HG03103 (cell line): ENCODE results near the gene DEDD2.
"Not testable (repeated sequence)": the region's sequence is repeated elsewhere in the genome, so short reads cannot be mapped to it uniquely, and the experiment has no call there.

ENCODE experiments used
- ATAC-seq: cut with Tn5 transposase; IDR thresholded peaks from one replicate; pipeline ENCODE4 v1.9.1; 2021; ENCODE audit warnings: low read depth; ENCODE audit not compliant: unreplicated experiment

DEDD2 gene, protein sequence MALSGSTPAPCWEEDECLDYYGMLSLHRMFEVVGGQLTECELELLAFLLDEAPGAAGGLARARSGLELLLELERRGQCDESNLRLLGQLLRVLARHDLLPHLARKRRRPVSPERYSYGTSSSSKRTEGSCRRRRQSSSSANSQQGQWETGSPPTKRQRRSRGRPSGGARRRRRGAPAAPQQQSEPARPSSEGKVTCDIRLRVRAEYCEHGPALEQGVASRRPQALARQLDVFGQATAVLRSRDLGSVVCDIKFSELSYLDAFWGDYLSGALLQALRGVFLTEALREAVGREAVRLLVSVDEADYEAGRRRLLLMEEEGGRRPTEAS

DNA sequence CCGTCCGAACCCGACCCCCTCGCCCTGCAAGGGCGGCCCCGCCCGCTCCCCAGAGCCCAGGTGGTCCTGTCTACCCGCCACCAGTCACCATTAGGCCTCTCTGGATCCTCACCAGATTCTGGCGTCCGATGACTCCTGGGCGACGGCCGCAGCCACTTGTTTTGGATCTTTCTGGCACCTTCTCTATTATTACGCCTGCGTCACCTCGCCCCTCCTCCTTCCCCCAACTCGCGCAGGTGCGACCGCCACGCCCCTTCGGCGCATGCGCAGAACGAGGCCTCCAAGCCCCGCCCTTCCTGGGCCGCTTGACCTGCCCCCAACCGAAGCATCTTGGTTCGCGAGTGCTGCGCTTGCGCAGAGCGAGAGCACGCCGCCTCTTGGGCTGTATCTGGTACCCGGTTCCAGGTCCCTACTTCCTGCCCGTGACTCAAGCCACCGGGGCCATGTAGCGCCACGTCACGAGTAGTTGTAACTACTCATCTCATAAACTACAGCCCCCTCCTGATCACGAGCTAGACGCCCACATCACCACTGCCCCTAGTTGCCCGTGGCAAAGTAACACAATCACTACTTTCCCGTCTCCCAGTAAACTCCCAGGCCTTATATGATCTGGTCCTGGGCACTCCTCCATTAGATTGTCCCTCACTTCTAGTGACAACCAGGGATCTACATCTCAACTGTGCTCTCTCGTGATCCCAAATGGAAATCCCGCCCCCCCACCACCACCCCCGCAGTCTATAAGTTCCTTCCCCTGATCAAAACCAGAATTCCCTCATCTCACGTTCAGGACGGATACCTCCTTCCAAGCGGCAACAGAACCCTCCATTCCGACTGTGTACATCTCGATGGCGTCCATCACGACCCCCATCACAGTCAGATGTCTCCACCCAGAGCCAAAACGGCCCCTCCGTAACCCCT is at the start of gene DEDD2:
DEDD2 (minus strand) TSS at position 158 of the 918 bp plus-strand sequence. CDS start 670 bp downstream, outside the sequence.
- ATAC-seq, result peak; percentile 53

DNA sequence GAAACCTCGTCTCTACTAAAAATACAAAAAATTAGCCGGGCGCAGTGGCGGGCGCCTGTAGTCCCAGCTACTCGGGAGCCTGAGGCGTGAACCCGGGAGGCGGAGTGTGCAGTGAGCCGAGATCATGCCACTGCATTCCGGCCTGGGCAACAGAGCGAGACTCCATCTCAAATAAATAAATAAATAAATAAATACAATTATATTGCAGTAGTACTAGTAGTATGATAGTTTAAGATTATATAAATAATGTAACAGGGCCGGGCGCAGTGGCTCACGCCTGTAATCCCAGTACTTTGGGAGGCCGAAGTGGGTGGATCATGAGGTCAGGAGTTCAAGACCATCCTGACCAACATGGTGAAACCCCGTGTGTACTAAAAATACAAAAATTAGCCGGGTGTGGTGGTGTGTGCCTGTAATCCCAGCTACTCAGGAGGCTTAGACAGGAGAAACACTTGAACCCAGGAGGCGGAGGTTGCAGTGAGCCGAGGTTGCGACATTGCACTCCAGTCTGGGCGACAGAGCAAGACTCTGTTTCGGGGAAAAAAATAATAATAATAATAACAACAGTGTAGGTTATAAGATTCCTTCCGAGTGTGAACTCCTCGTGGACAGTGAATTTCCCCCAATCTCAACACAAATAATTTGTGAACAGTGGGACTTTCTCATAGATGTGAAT is 49.6 kb upstream of the DEDD2 start:
- ATAC-seq, result not testable (repeated sequence)

DNA sequence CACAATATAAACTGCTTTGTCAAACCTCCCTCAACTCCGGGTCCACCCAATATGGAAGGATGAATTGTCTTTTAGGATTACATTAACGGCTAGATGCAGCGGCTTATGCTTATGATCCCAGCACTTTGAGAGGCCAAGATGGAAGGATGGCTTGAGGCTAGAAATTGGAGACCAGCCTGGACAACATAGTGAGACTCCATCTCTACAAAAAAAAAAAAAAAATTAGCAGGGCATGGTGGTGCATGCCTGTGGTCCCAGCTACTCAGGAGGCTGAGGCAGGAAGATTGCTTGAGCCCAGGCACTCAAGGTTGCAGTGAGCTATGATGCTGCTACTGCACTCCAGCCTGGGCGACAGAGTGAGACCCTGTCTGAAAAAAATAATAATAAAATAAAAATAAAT is 48.6 kb upstream of the DEDD2 start:
- not testable (repeated sequence) for ATAC-seq

DNA sequence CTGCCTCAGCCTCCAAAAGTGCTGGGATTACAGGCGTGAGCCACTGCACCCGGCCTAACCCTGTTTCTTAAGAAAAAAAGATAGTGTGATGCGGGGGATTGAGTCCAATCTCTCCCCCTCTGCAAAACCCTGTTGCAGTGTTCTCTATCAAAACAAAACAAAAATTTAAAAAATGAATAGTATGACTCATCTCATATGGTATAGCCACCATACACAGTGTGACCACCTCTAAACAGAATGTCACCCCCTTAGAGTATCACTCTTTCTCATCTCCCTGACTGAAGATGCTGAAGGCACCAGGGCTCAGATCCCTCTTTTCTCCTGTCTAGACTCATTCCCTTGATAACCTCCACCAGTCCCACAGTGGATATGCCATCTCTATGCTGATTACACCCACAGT is 44.3 kb upstream of the DEDD2 start:
- no peak for ATAC-seq

DNA sequence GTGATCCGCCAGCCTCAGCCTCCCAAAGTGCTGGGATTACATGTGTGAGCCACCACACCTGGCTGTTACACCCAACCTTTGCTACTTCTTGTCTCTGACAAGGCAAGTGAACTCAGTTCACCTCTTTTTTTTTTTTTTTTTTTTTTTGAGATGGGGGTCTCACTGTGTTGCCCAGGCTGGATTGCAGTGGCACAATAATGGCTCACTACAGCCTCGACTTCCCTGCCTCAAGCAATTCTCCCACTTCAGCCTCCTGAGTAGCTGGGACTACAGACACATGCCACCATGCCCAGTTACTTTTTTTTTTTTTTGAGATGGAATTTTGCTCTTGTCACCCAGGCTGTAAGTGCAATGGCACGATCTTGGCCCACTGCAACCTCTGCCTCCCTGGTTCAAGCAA is 40.4 kb upstream of the DEDD2 start:
- not testable (repeated sequence) for ATAC-seq

DNA sequence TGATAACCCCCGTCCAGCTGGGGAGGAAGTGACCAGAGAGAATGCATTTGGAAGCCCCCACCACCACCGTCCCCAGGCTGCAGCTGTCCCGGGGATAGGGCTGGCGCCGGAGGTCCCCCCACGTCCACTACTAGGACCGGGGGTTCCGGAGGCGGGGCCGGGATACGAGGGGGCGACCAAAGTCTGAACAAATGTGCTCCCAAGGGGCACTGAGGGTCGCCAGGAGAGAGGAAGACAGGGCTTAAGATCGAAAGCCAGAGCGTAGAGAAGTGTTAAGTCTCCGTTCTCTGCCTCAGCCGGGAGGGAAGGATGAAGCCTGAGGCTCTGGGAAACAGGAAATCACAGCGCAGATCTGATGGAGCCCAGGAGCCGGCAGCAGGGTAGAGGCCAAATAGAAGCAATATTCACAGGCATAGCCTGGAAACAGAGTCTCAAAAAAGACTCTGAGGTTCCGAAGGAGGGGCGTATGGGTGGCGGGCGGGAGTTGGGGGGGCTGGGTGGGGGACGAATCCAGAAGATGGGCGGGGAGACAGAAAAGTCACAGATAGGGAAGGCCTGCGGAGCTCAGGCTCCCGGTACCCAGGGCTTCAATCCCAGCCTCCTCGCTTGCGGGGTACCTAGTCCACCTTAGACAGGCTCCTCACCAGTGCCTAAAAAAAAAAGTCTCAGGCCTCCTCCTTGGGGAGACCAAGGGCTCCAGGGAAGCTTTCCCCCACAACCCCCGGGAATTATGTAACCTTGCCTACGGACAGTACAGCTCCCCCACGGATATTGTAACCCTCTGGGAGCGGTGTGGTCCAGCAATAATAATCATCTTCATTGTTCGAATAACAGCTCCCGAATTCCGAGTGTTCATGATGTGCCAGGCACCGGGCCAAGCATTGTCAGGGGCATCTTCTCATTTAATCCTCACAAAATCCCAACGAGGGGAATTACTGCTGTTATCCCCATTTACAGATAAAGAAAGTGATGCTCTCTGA is 38.6 kb upstream of the DEDD2 start:
- ATAC-seq, result no peak

DNA sequence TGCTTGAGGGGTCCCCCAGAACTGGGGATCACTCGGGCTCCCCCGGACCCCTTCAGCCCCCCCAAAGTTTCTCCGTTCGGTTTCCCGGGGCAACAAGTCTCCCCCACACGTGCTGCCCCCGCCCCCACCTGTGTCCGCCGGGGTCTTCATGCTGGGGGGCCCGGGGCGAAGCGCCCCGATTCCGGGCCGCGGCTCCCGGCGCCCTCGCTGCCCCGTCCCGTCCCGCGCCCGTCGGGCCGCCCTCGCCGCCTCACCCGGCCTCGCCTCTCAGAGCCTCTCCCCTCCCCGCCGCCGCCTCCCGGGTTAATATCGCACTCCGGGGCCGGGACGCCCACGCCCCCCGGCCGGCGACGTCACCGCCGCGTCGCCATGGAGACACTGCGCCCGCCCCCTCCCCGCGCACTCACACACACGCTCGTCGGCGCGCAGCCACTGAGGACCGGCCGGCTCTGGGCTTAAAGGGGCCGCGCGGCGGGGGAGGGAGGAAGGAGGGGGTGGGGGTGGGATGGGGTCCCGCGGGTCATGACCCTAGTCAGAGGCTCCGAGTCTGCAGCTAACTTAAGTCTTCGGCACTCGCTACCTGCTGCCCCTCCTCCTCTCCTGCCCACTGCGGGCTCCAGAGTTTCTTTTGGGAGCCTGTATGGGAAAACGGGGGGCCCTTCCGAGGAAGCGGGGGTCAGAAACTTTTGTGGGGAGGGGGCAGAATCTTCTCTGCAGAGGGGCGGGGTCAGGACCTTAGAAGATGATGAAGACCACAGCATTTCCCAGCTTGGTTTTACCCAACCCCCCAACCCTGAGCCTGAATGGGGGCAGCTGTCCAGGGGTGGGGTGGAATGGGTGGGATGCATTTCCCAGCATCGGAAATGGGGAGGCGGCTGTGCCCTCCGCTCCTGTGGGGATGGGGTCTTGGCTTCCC is 37.6 kb upstream of the DEDD2 start, which contains the start of gene ERF:
ERF (minus strand) TSS at position 279 of the 916 bp plus-strand sequence; CDS start at position 150, 129 bp downstream.
- ATAC-seq, result peak; percentile 39

DNA sequence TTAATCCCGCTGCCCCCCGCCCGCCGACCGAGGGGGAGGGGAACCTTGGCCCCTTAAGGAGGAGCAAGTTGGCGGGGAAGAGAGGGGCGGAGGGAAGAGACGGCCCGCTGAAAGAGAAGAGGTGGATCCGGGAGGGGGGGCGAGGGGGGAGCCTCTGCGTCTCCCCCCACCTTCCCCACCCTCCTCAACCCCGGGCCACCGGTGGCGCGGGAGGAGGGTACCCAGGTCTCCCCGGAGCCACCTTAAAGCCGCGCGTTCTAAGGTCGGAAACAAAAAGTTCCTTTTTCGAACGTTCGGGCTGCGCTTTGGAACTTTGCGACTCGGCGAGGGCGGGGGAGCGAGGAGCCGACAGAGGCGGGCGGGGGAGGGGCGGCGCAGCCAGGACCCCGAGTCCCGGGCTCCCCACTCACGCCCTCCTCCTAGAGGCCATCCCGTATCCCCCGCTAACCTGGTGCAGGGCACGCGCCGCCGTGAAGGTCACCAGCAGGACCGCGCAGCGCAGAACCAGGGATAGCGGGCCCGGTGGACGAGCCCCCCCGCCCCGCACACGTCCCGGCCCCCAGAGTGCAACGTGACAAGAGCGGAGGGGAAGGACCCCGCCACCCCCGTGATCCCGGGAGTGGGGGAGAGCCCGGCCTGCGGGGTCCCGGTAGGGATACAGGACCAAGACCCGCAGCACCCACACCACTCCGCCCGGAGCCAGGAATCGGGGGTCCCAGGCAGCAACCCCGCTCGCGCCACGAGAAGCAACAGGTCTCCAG is 36.8 kb upstream of the DEDD2 start:
- ATAC-seq, result no peak

DNA sequence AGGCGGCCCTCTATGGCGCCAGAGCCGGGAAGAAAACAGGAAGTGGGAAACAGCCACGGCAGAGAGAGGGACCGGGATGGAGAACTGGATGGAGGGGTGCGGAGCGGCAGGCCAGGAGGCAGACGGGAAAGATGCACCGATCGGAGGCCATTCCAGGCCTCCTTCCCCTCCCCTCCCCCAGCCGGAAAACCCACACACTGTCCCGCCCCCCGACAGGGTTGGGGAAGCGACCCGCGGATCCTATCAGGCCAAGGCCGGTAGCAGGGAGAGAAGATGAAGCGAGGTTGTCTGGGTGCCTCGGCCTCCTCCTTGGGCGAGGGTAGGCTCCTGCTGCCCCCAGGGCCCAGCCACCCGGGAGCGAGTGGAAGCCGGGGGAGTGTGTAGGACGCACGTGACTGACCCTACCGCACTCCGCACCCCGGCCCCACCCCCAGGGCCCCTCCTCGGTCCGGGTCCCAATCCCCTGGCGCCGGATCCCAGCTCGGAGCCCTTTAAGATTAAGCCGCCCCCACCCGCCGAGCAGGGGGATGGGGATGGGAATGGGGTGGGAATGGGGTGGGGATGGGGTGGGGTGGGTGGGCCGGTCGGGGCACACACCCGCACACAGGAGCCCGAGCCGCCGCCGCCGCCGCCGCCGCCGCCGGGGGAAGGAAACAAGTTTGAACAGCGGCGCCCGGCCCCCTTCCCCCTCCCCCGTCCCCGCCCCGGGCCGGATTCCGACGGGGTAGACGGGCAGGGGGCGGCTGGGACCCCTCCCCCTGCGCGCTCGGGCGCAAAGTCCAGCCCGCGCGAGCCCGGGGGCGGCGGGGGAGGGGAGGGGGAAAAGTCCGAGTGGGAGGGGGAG is 36.0 kb upstream of the DEDD2 start:
- no peak for ATAC-seq

DNA sequence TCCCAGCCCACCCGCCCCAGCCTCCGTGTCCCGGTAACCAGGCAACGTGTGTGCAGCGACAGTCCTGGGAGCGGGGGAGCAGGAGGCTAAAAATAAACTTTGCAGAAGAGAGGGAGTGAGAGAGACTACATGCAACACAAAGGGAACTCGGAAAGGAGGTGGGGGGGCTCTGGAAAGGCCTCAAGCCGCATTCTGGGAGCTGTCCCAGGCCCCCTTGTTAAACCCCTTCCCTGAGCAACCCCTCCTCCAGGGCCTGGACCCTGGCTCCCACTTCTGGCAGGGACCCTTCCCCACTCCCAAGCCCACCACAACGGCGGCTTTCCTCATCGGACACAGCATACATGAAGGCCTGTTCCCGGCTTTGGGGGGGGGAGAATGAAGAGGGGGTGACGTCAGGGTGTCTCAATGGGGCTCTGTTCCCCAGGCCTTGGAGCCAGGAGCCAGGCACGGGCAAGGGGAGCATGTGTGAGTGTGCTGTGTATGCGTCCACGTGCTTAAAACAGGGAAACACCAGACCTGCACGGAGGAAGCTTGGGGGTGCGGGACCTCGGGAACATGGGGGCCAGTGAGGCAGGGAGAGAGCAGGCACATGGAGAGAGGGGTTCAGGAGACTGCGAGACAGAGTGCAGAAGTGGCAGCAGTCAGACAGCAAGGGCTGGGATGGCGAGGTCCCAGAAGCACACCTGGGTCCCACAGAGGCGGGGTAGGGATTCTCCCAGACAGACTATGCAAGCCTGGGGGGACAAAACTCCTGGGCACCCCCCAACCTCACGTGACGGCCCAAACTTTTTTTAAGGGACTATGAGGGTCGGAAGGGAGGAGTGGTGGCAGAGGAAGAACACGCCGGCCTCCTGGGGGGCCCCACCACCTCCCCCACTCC is 35.1 kb upstream of the DEDD2 start:
- no peak for ATAC-seq

DNA sequence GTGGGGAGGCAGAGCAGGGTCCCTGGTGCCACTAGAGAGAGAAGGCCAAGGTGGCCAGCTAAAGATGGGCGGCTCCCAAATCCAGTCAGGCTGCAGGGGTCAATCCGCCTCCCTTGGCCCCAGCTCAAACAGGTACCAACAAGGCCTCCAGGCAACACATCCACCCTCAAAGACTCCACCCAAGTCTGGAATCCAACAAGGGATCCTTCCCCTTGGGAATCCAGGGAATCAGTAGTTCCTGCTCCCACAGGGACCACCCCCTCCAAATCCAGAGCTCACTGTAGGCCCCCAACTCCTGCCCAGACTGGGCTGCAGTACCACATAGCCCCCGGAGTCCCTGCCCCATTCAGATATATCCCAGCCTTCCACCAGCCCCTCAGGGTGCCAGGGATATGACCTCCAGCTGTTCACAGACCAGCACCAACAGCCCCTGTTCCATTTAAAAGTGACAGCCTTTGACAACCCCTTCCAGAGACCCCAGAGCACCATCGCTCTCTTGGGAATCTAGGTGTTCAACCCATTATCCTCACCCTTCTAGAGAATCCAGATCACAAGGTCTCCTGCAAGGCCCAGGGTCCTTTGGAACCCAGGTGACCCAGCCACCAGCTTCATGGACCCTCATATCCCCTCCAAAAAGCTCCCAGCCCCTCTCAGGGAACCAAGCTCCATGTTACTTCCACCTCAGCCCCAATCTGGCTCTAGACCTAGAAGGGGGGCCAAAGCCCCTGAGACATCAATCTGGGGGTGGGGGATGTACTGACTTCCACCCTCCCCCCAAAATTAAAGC is 34.3 kb upstream of the DEDD2 start:
- ATAC-seq, result no peak

DNA sequence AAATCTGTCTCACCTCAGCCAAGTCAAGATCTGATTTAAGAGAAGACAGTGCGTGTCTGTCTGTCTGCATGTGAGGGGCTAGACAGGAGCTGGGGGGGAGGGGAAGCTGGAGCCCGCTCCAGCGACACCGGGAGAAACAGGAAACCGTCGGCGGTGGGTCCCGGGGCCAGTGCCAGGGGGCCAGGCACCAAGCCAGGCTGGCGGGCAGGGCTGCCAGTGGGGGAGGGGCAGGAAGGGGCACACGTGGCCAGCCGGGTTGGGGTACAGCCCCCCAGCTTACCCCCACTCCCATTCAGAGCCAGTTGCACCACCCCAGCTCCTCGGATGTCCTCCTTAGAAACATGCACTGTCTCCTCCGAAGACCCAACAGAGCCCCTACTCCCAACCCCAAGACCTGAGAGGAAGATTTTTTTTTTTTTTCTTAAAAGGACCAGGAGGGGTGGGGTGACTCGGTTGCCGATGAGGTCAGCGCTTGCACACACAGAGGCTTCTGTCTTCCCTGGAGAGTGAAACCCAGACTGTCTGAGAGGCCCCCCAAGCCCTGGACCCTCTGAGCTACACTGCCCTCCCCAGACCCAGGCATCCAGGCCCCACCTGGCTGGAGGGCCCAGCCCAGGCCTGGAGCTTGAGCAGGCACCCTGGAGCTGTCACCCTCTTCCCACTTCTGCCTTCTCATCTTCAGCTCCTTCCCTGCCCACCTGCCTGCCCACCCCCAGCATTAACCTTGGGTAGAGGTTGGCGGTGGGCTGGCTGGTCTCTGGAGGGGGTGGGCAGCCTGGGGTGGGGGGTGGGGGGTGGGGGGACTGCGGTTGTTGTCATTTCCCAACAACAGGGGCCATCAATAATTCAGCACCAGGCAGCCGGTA is 33.4 kb upstream of the DEDD2 start:
- no peak for ATAC-seq

DNA sequence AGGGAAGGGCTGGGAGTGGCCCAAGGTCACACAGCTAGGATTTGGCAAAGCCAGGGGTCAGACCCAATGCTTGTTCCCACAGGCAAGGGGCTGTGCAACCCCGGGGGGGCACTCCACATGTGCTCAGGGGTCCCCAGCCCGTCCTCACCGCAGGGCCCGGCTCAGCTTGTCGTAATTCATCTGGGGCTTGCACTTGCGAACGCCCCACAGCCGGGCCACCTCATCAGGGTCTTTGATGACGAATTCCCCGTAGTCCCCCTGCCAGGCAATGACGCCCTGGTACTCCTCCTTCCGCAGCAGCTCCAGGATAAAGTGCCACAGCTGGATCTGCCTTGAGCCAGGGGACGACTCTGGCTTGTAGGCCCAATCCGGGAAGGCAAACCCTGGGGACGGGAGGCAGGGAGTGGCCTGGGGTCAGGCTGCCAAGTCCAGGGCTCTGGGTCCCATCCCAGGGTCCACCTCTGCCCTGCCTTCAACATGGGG is 32.7 kb upstream of the DEDD2 start:
- no peak for ATAC-seq

DNA sequence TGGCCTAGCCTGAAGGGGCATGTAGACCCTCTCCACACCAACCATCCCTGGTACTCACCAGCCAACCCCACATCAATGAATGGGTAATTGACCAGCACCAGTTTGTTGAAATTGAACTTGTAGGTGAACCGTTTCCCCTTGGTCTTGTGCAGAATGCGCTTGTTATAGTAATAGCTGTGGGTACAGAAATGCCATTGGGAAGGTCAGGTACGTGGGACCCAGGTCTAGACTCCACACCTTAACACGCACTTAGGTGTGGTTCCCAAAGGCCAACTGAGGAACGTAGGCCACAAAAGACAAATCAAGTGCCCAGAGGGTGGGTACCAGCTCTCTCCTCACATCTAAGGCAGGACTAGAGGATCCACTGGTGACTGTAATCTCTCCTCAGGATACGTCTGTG is 32.3 kb upstream of the DEDD2 start:
- no peak for ATAC-seq
